OCI-LY7 (cell line): ENCODE results near the gene ERC1. TPM values are rescaled to one million over a fixed set of nuclear protein-coding genes. Genes with fewer than 3 reads are reported as not detected.

Source experiments
- BruUV-seq: library from RNA; stranded (reverse); fragments of 400-500 nt; replicated peaks from 2 replicates; lab custom pipeline; 2021; lab: Mats Ljungman, UMichigan
- CTCF ChIA-PET: fragments of 300-600 bp; sonication (Branson Sonifier 250); formaldehyde crosslinking; loops from one replicate; lab custom pipeline; 2022; ENCODE audit warnings: antibody characterized with exemption; ENCODE audit not compliant: unreplicated experiment; lab: Charles Lee
- POLR2A ChIA-PET: fragments of 300-600 bp; sonication (Branson Sonifier 250); formaldehyde crosslinking; loops from one replicate; lab custom pipeline; 2022; ENCODE audit warnings: antibody characterized with exemption; lab: Charles Lee
- DNase-seq: peaks from one replicate; pipeline ENCODE4 v3.0.0-alpha.2; 2015; ENCODE audit warnings: low spot score
- H2AFZ ChIP-seq: fragments of 200-600 bp; sonication (generic), shearing (Covaris generic); 2 replicates; pipeline ENCODE4 v1.6.1; 2014; ENCODE audit warnings: mild to moderate bottlenecking, antibody characterized with exemption, low read length, moderate library complexity
- H3K27ac ChIP-seq: fragments of 200-600 bp; sonication (generic); 2 replicates; pipeline ENCODE4 v1.5.1; 2014; ENCODE audit warnings: mixed run types, low read depth, mild to moderate bottlenecking, moderate library complexity, low read length, inconsistent platforms; ENCODE audit not compliant: poor library complexity, severe bottlenecking
- H3K36me3 ChIP-seq: fragments of 200-600 bp; sonication (generic); 2 replicates; pipeline ENCODE4 v1.6.1; 2014; ENCODE audit warnings: mild to moderate bottlenecking, antibody characterized with exemption, low read length, moderate library complexity, mixed read lengths; ENCODE audit not compliant: insufficient read depth
- H3K4me1 ChIP-seq: fragments of 200-600 bp; sonication (generic); 2 replicates; pipeline ENCODE4 v1.5.1; 2014; ENCODE audit warnings: mild to moderate bottlenecking, low read length; ENCODE audit not compliant: insufficient read depth, poor library complexity, severe bottlenecking
- H3K4me2 ChIP-seq: fragments of 200-600 bp; sonication (generic); 2 replicates; pipeline ENCODE4 v1.6.1; 2014; ENCODE audit warnings: mild to moderate bottlenecking, low read length
- H3K4me3 ChIP-seq: fragments of 200-600 bp; sonication (generic); 2 replicates; pipeline ENCODE4 v1.5.1; 2014; ENCODE audit warnings: mild to moderate bottlenecking, low read depth, low read length; ENCODE audit not compliant: poor library complexity, severe bottlenecking
- H3K79me2 ChIP-seq: fragments of 200-600 bp; sonication (generic); 2 replicates; pipeline ENCODE4 v1.6.1; 2016; ENCODE audit warnings: low read depth, mild to moderate bottlenecking, low read length, moderate library complexity, mixed read lengths; ENCODE audit not compliant: insufficient read depth
- H3K9me2 ChIP-seq: fragments of 200-600 bp; sonication (generic); 2 replicates; pipeline ENCODE4 v1.6.1; 2016; ENCODE audit warnings: mild to moderate bottlenecking, low read length, mixed read lengths; ENCODE audit not compliant: insufficient read depth
- H3K9me3 ChIP-seq: fragments of 200-600 bp; sonication (generic); 2 replicates; pipeline ENCODE4 v1.6.1; 2014; ENCODE audit warnings: mild to moderate bottlenecking, mixed run types, low read length, mixed read lengths
- H4K20me1 ChIP-seq: fragments of 200-600 bp; sonication (generic); 2 replicates; pipeline ENCODE4 v1.6.1; 2014; ENCODE audit warnings: mild to moderate bottlenecking, antibody characterized with exemption, low read length, moderate library complexity, mixed read lengths; ENCODE audit not compliant: insufficient read depth
- CTCF ChIP-seq: fragments of 200-600 bp; sonication (generic); conservative IDR thresholded peaks from 2 replicates; pipeline ENCODE4 v1.5.1; 2014; ENCODE audit warnings: mild to moderate bottlenecking, antibody characterized with exemption, low read length, moderate library complexity, mixed read lengths
- EZH2phosphoT487 ChIP-seq: fragments of 200-600 bp; sonication (generic); IDR thresholded peaks from 2 replicates; pipeline ENCODE4 v1.6.1; 2018; ENCODE audit warnings: low read depth, borderline replicate concordance, mild to moderate bottlenecking, mixed run types, antibody characterized with exemption, low read length, moderate library complexity, mixed read lengths
- intact Hi-C: fragments of 100-400 bp; cut with micrococcal nuclease; formaldehyde crosslinking; loops from one replicate; pipeline ENCODE4 v1.10.0; 2022; ENCODE audit not compliant: unreplicated experiment
- total RNA-seq, 2 experiments: library from RNA; depleted of rRNA in 1 of 2; stranded (reverse); fragments of >200 nt in 1 of 2; shearing (Covaris generic) in 1 of 2; gene quantifications; 2 replicates each; pipeline ENCODE4 v1.2.3, GENCODE V29; 2014 to 2022

ERC1 gene
- total RNA-seq, 2 experiments from 2014 or later = 26.9 to 86.9 TPM

- intact Hi-C loops = no loop called here
- H3K4me2 ChIP-seq = no peak overlapping the region
- DNase-seq = no peak
- H3K4me3 ChIP-seq = no peak overlapping the region
- no peaks in the 10 kb centered on the region for H4K20me1 ChIP-seq
- H3K27ac ChIP-seq = no peak overlapping the region
- H3K4me1 ChIP-seq = no peaks in the 10 kb centered on the region
- H3K36me3 ChIP-seq = no peaks in the 10 kb centered on the region
- H2AFZ ChIP-seq = no peak overlapping the region
- BruUV-seq = no TSS peak
- no peaks in the 10 kb centered on the region for H3K9me2 ChIP-seq
- no peaks in the 10 kb centered on the region for H3K79me2 ChIP-seq
- no peaks in the 10 kb centered on the region for H3K9me3 ChIP-seq
- POLR2A ChIA-PET = no interaction called here
- CTCF ChIA-PET = no interaction called here
- TF ChIP-seq CTCF = no peak
- TF ChIP-seq EZH2phosphoT487 = no peak
These were observed 11.7 kb upstream of the ERC1 start for GRCh38 chr12:979349-979748.

DNA sequence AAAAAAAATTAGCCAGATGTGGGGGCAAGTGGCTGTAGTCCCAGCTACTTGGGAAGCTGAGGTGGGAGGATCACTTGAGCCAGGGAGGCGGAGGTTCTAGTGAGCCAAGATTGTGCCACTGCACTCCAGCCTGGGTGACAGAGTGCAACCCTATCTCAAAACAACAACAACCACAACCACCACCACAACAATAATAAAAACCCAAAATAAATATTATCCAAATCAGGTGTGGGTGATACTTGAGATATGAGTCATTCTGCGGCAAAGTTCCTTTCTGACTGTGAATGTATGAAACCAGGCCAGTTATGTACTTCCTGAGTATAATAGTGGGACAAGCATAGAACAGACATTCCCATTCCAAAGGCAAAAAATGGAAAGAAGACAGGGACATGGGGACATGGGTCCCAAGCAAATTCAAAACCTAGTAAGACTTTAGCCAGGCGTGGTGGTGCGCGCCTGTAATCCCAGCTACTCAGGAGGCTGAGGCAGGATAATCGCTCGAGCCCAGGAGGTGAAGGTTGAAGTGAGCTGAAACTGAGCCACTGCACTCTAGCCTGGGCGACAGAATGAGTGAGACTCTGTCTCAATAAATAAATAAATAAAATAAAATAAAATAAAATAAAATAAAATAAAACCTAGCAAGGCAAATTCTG is 9.7 kb upstream of the ERC1 start:
- H3K27ac ChIP-seq = no peak overlapping the region
- intact Hi-C loops = no loop called here
- no peak for DNase-seq
- no peaks in the 10 kb centered on the region for H3K4me1 ChIP-seq
- H3K4me2 ChIP-seq = no peak overlapping the region
- H3K9me2 ChIP-seq = no peaks in the 10 kb centered on the region
- TF ChIP-seq CTCF = no peak
- no peak for TF ChIP-seq EZH2phosphoT487
- H3K79me2 ChIP-seq = no peaks in the 10 kb centered on the region
- H3K4me3 ChIP-seq = no peak overlapping the region
- H3K36me3 ChIP-seq = no peaks in the 10 kb centered on the region
- no TSS peak for BruUV-seq
- H4K20me1 ChIP-seq = no peaks in the 10 kb centered on the region
- no peak overlapping the region for H2AFZ ChIP-seq
- ChIA-PET POLR2A (no interaction called here), CTCF (interaction anchor here (1.1 kb wide), 1 partner anchor 613 kb away, joined by 4 read pairs; no protein-coding TSS in a partner anchor)
- H3K9me3 ChIP-seq = no peaks in the 10 kb centered on the region

- Histone ChIP-seq H3K4me2 (no peak overlapping the region), H3K9me3 (no peaks in the 10 kb centered on the region), H3K4me1 (no peaks in the 10 kb centered on the region), H4K20me1 (no peaks in the 10 kb centered on the region), H3K4me3 (no peak overlapping the region), H3K9me2 (no peaks in the 10 kb centered on the region), H3K36me3 (no peaks in the 10 kb centered on the region), H2AFZ (no peak overlapping the region), H3K27ac (no peak overlapping the region), H3K79me2 (no peaks in the 10 kb centered on the region)
- ChIA-PET POLR2A (interaction anchor here (0.7 kb wide), 3 partner anchors 48 to 775 kb away, joined by 3 to 6 read pairs (median 3); no protein-coding TSS in a partner anchor), CTCF (no interaction called here)
- TSS peak; percentile 30 for BruUV-seq
- intact Hi-C loops = no loop called here
- no peak for DNase-seq
- TF ChIP-seq EZH2phosphoT487 = no peak
- no peak for TF ChIP-seq CTCF
These were observed 9.1 kb upstream of the ERC1 start for GRCh38 chr12:981961-982360.
